ENCODE results near the gene VTI1B. TPM values are rescaled to one million over a fixed set of nuclear protein-coding genes. Genes with fewer than 3 reads are reported as not detected.

VTI1B gene
- total and polyA plus RNA-seq, 2 of the 4 experiments (the other 2 are of a cell fraction) = 61.8 to 90.2 TPM

DNA sequence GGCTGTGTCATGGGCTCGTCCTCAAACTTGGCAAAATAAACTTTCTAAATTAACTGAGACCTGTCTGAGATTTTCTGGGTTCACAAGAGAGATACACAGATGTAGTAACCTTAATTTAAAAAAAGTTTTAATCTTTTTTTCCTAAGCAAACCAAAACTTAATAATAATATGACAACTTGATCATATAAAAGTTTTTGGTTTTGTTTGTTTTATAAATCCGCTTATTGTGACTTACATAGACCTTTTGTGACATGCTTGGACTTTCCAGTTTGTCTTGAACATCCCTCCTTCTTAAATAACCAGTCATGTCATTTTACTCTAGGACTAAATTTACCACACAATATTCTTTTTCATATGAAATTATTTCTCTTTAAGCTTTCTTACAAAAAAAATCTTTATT is 35.8 kb upstream of the VTI1B start:
- H3K4me1 ChIP-seq (ENCODE audit: control insufficient read depth, insufficient read depth, low read length) = no peaks in the 10 kb centered on the region
- TF ChIP-seq RCOR1 (IDR thresholded peaks at IDR 0.05; ENCODE audit: insufficient replicate concordance, low read length) = no peak
- no peak for TF ChIP-seq NFE2L2 (IDR thresholded peaks at IDR 0.05; ENCODE audit: low read depth, low read length)
- TF ChIP-seq MXI1 (IDR thresholded peaks at IDR 0.05; ENCODE audit: borderline replicate concordance, low read depth, low read length) = no peak
- TF ChIP-seq BHLHE40 (IDR thresholded peaks at IDR 0.05; ENCODE audit: low read depth, low read length) = no peak
- TF ChIP-seq, protein P1, sequence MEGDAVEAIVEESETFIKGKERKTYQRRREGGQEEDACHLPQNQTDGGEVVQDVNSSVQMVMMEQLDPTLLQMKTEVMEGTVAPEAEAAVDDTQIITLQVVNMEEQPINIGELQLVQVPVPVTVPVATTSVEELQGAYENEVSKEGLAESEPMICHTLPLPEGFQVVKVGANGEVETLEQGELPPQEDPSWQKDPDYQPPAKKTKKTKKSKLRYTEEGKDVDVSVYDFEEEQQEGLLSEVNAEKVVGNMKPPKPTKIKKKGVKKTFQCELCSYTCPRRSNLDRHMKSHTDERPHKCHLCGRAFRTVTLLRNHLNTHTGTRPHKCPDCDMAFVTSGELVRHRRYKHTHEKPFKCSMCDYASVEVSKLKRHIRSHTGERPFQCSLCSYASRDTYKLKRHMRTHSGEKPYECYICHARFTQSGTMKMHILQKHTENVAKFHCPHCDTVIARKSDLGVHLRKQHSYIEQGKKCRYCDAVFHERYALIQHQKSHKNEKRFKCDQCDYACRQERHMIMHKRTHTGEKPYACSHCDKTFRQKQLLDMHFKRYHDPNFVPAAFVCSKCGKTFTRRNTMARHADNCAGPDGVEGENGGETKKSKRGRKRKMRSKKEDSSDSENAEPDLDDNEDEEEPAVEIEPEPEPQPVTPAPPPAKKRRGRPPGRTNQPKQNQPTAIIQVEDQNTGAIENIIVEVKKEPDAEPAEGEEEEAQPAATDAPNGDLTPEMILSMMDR (conservative IDR thresholded peaks at IDR 0.05; ENCODE audit: low read depth, low read length) = no peak
- TF ChIP-seq MAZ (IDR thresholded peaks at IDR 0.05; ENCODE audit: borderline replicate concordance, low read depth, low read length) = no peak
- no peak for TF ChIP-seq POLR2A (IDR thresholded peaks at IDR 0.05; ENCODE audit: low read depth, low read length)
- no peak for TF ChIP-seq CEBPB (IDR thresholded peaks at IDR 0.05; ENCODE audit: low read depth, low read length)
- no peak for TF ChIP-seq RFX5 (IDR thresholded peaks at IDR 0.05; ENCODE audit: low read depth, low read length)
- TF ChIP-seq, protein P2, sequence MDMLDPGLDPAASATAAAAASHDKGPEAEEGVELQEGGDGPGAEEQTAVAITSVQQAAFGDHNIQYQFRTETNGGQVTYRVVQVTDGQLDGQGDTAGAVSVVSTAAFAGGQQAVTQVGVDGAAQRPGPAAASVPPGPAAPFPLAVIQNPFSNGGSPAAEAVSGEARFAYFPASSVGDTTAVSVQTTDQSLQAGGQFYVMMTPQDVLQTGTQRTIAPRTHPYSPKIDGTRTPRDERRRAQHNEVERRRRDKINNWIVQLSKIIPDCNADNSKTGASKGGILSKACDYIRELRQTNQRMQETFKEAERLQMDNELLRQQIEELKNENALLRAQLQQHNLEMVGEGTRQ (IDR thresholded peaks at IDR 0.05; ENCODE audit: low read depth, low read length) = no peak
- no peak for TF ChIP-seq FOS (IDR thresholded peaks at IDR 0.05; ENCODE audit: low read depth, low read length)
- no peak for TF ChIP-seq SMC3 (IDR thresholded peaks at IDR 0.05; ENCODE audit: low read depth, low read length)
- no peak for TF ChIP-seq MAFK (IDR thresholded peaks at IDR 0.05; ENCODE audit: low read depth, low read length)
- TF ChIP-seq RAD21 (IDR thresholded peaks at IDR 0.05; ENCODE audit: low read length) = no peak
- TF ChIP-seq CHD1 (IDR thresholded peaks at IDR 0.05; ENCODE audit: low read depth, low read length) = no peak
- TF ChIP-seq, protein P3, sequence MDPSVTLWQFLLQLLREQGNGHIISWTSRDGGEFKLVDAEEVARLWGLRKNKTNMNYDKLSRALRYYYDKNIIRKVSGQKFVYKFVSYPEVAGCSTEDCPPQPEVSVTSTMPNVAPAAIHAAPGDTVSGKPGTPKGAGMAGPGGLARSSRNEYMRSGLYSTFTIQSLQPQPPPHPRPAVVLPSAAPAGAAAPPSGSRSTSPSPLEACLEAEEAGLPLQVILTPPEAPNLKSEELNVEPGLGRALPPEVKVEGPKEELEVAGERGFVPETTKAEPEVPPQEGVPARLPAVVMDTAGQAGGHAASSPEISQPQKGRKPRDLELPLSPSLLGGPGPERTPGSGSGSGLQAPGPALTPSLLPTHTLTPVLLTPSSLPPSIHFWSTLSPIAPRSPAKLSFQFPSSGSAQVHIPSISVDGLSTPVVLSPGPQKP (IDR thresholded peaks at IDR 0.05; ENCODE audit: borderline replicate concordance, low read depth, low read length) = no peak
- no peaks in the 10 kb centered on the region for H4K20me1 ChIP-seq (ENCODE audit: insufficient read depth, low read length)
- H3K9ac ChIP-seq (ENCODE audit: low read depth, low read length) = no peak overlapping the region
- H3K4me2 ChIP-seq (ENCODE audit: low read depth, low read length) = no peak overlapping the region
- no CpG with 5 or more reads among the region's 2 CpGs for WGBS, 2 experiments (ENCODE audit: extremely low coverage in 2 of 2, insufficient read length in 1 of 2)
- no peak overlapping the region for H3K14ac ChIP-seq (replicated peaks; ENCODE audit: low read depth, low read length)
- intact Hi-C loops (cut with micrococcal nuclease) = no loop called here
- no peak overlapping the region for H3K23ac ChIP-seq (ENCODE audit: low read depth, low read length)
- no peak overlapping the region for H3K4me3 ChIP-seq (ENCODE audit: insufficient read depth, low read depth, low read length)
- H4K5ac ChIP-seq (ENCODE audit: low read depth, low read length) = no peak overlapping the region
- no peaks in the 10 kb centered on the region for H3K9me1 ChIP-seq (ENCODE audit: insufficient read depth, low read length)
- DNase-seq (no peak), ATAC-seq (ENCODE audit: low read depth) (no peak)
- no peak overlapping the region for H3K18ac ChIP-seq (ENCODE audit: low read depth, low read length)
- no peak overlapping the region for H4K91ac ChIP-seq (ENCODE audit: insufficient read depth, low read depth, low read length)
- no peaks in the 10 kb centered on the region for H3K79me1 ChIP-seq (ENCODE audit: low read depth in 1 of 2, low read length in 2 of 2)
- H3K4ac ChIP-seq (ENCODE audit: low read depth, low read length) = no peak overlapping the region
- dilution Hi-C loops (cut with HindIII; ENCODE audit: low sequenced_read_pairs, unreplicated experiment) = no loop called here
- H2BK15ac ChIP-seq (ENCODE audit: low read depth, low read length) = no peak overlapping the region
- POLR2A ChIA-PET (ENCODE audit: unreplicated experiment) = interaction anchor here (0.7 kb wide), 1 partner anchor 109 kb away, joined by 3 read pairs; the partner anchor contains the start of gene RAD51B
- H2AFZ ChIP-seq (replicated peaks; ENCODE audit: low read length, poor library complexity) = no peak overlapping the region
- H3K27me3 ChIP-seq (ENCODE audit: control insufficient read depth, insufficient read depth, low read length) = peaks cover 8% of the 10 kb centered on the region
- H2BK120ac ChIP-seq (ENCODE audit: low read depth, low read length) = no peak overlapping the region
- H2AK9ac ChIP-seq (replicated peaks; ENCODE audit: low read depth, low read length, poor library complexity) = no peak overlapping the region
- H2BK5ac ChIP-seq (ENCODE audit: low read depth, low read length, poor library complexity, severe bottlenecking) = no peak overlapping the region
- H3K36me3 ChIP-seq (ENCODE audit: control insufficient read depth, insufficient read depth, low read length) = no peaks in the 10 kb centered on the region
- no peak overlapping the region for H2AK5ac ChIP-seq (ENCODE audit: low read depth, low read length)
- H3K9me3 ChIP-seq (ENCODE audit: control insufficient read depth, insufficient read depth, low read length) = no peaks in the 10 kb centered on the region; the same call in 1 of the 2 replicates
- in situ Hi-C loops (cut with MboI; ENCODE audit: low sequenced_read_pairs) = loop anchor here (25.0 kb wide), 1 partner anchor 273 kb away; no protein-coding TSS in a partner anchor
- H2BK20ac ChIP-seq (ENCODE audit: low read depth, low read length) = no peak overlapping the region
- BruUV-seq (replicated peaks) = no TSS peak
- no peak overlapping the region for H4K8ac ChIP-seq (ENCODE audit: low read depth in 2 of 2, low read length in 2 of 2)
- CTCF ChIA-PET = interaction anchor here (0.6 kb wide), 1 partner anchor 38 kb away, joined by 3 read pairs; no protein-coding TSS in a partner anchor
- H3K56ac ChIP-seq (ENCODE audit: extremely low read depth, insufficient read depth, low read length) = no peak overlapping the region
- no peak overlapping the region for H3K27ac ChIP-seq (ENCODE audit: insufficient read depth, low read length)

Data from IMR-90 (cell line).